Measurements from ENCODE around the gene NGRN.
"Not testable (repeated sequence)": the region's sequence is repeated elsewhere in the genome, so short reads cannot be mapped to it uniquely, and the experiment has no call there.

The NGRN gene

GRCh38 chr15:90297021-90297420, 31.5 kb downstream of the NGRN start:
- H3K27ac ChIP-seq: no peak overlapping the region
- POLR2A ChIA-PET (ENCODE audit: low non-redundant PET): no interaction called here
- CTCF ChIA-PET: no interaction called here
- DNase-seq (ENCODE audit: low spot score): no peak
- no peak for TF ChIP-seq CTCF (conservative IDR thresholded peaks at IDR 0.05; ENCODE audit: low read depth)

GRCh38 chr15:90300541-90300940, 35.1 kb downstream of the NGRN start:
- CTCF ChIA-PET: interaction anchor here (0.7 to 1.4 kb wide), 4 partner anchors 74 to 298 kb away, joined by 3 to 5 read pairs (median 4); no protein-coding TSS in a partner anchor
- no peak for DNase-seq (ENCODE audit: low spot score)
- 0 out of 2 replicates have a peak overlapping the region, but pooled peaks have one; percentile 0 for H3K27ac ChIP-seq
- POLR2A ChIA-PET (ENCODE audit: low non-redundant PET): no interaction called here
- no peak for TF ChIP-seq CTCF (conservative IDR thresholded peaks at IDR 0.05; ENCODE audit: low read depth)

- ChIA-PET POLR2A (ENCODE audit: low non-redundant PET) (no interaction called here), CTCF (interaction anchor here (0.6 to 3.9 kb wide), 8 partner anchors 8 to 541 kb away, joined by 3 to 11 read pairs (median 4); no protein-coding TSS in a partner anchor)
- DNase-seq (ENCODE audit: low spot score): peak; percentile 17
- H3K27ac ChIP-seq: 0 out of 2 replicates have a peak overlapping the region, but pooled peaks have one; percentile 0
- peak; percentile 86 for TF ChIP-seq CTCF (conservative IDR thresholded peaks at IDR 0.05; ENCODE audit: low read depth)
Observed at GRCh38 chr15:90300988-90301706, 35.7 kb downstream of the NGRN start.

- no peak for DNase-seq (ENCODE audit: low spot score)
- no peak overlapping the region for H3K27ac ChIP-seq
- ChIA-PET POLR2A (ENCODE audit: low non-redundant PET) (no interaction called here), CTCF (interaction anchor here (0.6 to 3.9 kb wide), 6 partner anchors 8 to 540 kb away, joined by 3 to 11 read pairs (median 4); no protein-coding TSS in a partner anchor)
- TF ChIP-seq CTCF (conservative IDR thresholded peaks at IDR 0.05; ENCODE audit: low read depth): no peak
Observed at GRCh38 chr15:90301707-90302300, 36.3 kb downstream of the NGRN start.

GRCh38 chr15:90305355-90305754, 39.9 kb downstream of the NGRN start:
- POLR2A ChIA-PET (ENCODE audit: low non-redundant PET); H3K27ac ChIP-seq: not testable (repeated sequence)
- CTCF ChIA-PET: interaction anchor here (0.7 to 1.6 kb wide), 3 partner anchors 12 to 592 kb away, joined by 3 to 10 read pairs (median 5); no protein-coding TSS in a partner anchor

GRCh38 chr15:90305932-90306331, 40.5 kb downstream of the NGRN start:
- POLR2A ChIA-PET (ENCODE audit: low non-redundant PET): no interaction called here

More at GRCh38 chr15:90305355-90305754, 39.9 kb downstream of the NGRN start:
- not testable (repeated sequence) for DNase-seq (ENCODE audit: low spot score)

More at GRCh38 chr15:90305932-90306331, 40.5 kb downstream of the NGRN start:
- no peak for DNase-seq (ENCODE audit: low spot score)
- CTCF ChIA-PET: interaction anchor here (0.7 to 1.0 kb wide), 2 partner anchors 13 to 591 kb away, joined by 3 to 5 read pairs; no protein-coding TSS in a partner anchor
- no peak for TF ChIP-seq CTCF (conservative IDR thresholded peaks at IDR 0.05; ENCODE audit: low read depth)
- H3K27ac ChIP-seq: no peak overlapping the region

All from RWPE1 (cell line).